GM23338 (cell line): ENCODE data around the gene ETNK1.

Experiments
- CREB1 ChIP-seq: fragments of 250-450 bp; sonication (Bioruptor Pico); IDR thresholded peaks from 2 replicates; pipeline ENCODE4 v1.5.0; 2020; ENCODE audit warnings: low read depth, mild to moderate bottlenecking, moderate library complexity
- EZH2 ChIP-seq: fragments of 200-600 bp; sonication (generic); IDR thresholded peaks from one replicate; pipeline ENCODE4 v1.8.0; 2017; ENCODE audit warnings: antibody characterized with exemption, mild to moderate bottlenecking, low read depth; ENCODE audit not compliant: unreplicated experiment
- EZH2phosphoT487 ChIP-seq: fragments of 200-600 bp; sonication (generic); IDR thresholded peaks from one replicate; pipeline ENCODE4 v1.8.1; 2018; ENCODE audit warnings: antibody characterized with exemption; ENCODE audit not compliant: unreplicated experiment
- JUNB ChIP-seq: IDR thresholded peaks from one replicate; pipeline ENCODE4 v1.6.1; 2016; ENCODE audit warnings: antibody characterized with exemption; ENCODE audit not compliant: unreplicated experiment
- NANOG ChIP-seq: IDR thresholded peaks from 2 replicates; pipeline ENCODE4 v1.6.1; 2016; ENCODE audit warnings: antibody characterized with exemption, borderline replicate concordance
- POLR2AphosphoS5 ChIP-seq: IDR thresholded peaks from 2 replicates; pipeline ENCODE4 v1.6.1; 2016; ENCODE audit warnings: antibody characterized with exemption, low read depth
- ZNF331 ChIP-seq: fragments of 250-450 bp; sonication (Bioruptor Pico); IDR thresholded peaks from 2 replicates; pipeline ENCODE4 v1.5.0; 2020; ENCODE audit warnings: low read depth, mild to moderate bottlenecking, moderate library complexity
- TF ChIP-seq, protein P1 (sequence below), 2 experiments: fragments of 200-600 bp in 1 of 2; sonication (generic) in 1 of 2; conservative IDR thresholded peaks; 2 replicates each; pipeline versions ENCODE4 v1.5.1 to v1.6.1; 2016 to 2017; ENCODE audit warnings: antibody characterized with exemption in 2 of 2, low read depth in 2 of 2, mild to moderate bottlenecking in 2 of 2, moderate library complexity in 1 of 2
- TF ChIP-seq, protein P2 (sequence below): IDR thresholded peaks from one replicate; pipeline ENCODE4 v1.6.1; 2018; ENCODE audit warnings: antibody characterized with exemption; ENCODE audit not compliant: unreplicated experiment

DNA sequence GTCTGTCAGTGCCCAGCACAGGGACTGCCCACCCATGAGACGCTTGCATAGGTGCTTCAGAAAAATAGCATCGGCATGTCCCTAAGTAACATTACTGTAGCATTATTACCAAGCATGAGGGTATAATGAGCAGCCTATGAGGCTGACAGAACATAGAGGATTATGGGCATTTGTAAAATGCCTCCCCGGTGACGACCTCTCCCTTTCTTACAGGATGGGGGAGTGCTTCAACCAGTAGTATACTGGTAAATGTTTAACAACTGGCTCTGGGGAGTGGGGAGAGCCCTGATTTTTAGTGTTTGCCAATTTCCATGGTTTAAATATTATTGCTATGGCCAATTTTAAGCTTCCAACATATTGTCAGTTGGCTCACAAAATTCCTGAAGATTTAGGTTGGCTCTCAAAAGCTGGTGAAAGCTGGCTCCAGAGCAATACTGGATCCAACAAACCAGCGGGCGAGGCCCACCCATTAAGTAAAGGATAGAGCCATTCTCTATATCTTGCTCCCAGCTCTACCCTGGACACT is 104.5 kb downstream of the ETNK1 start:
- TF ChIP-seq, protein P1, sequence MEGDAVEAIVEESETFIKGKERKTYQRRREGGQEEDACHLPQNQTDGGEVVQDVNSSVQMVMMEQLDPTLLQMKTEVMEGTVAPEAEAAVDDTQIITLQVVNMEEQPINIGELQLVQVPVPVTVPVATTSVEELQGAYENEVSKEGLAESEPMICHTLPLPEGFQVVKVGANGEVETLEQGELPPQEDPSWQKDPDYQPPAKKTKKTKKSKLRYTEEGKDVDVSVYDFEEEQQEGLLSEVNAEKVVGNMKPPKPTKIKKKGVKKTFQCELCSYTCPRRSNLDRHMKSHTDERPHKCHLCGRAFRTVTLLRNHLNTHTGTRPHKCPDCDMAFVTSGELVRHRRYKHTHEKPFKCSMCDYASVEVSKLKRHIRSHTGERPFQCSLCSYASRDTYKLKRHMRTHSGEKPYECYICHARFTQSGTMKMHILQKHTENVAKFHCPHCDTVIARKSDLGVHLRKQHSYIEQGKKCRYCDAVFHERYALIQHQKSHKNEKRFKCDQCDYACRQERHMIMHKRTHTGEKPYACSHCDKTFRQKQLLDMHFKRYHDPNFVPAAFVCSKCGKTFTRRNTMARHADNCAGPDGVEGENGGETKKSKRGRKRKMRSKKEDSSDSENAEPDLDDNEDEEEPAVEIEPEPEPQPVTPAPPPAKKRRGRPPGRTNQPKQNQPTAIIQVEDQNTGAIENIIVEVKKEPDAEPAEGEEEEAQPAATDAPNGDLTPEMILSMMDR (conservative IDR thresholded peaks at IDR 0.05; ENCODE audit: low read depth in 2 of 2): no peak
- TF ChIP-seq, protein P2, sequence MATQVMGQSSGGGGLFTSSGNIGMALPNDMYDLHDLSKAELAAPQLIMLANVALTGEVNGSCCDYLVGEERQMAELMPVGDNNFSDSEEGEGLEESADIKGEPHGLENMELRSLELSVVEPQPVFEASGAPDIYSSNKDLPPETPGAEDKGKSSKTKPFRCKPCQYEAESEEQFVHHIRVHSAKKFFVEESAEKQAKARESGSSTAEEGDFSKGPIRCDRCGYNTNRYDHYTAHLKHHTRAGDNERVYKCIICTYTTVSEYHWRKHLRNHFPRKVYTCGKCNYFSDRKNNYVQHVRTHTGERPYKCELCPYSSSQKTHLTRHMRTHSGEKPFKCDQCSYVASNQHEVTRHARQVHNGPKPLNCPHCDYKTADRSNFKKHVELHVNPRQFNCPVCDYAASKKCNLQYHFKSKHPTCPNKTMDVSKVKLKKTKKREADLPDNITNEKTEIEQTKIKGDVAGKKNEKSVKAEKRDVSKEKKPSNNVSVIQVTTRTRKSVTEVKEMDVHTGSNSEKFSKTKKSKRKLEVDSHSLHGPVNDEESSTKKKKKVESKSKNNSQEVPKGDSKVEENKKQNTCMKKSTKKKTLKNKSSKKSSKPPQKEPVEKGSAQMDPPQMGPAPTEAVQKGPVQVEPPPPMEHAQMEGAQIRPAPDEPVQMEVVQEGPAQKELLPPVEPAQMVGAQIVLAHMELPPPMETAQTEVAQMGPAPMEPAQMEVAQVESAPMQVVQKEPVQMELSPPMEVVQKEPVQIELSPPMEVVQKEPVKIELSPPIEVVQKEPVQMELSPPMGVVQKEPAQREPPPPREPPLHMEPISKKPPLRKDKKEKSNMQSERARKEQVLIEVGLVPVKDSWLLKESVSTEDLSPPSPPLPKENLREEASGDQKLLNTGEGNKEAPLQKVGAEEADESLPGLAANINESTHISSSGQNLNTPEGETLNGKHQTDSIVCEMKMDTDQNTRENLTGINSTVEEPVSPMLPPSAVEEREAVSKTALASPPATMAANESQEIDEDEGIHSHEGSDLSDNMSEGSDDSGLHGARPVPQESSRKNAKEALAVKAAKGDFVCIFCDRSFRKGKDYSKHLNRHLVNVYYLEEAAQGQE: no peak
- TF ChIP-seq NANOG (no peak), JUNB (no peak), EZH2phosphoT487 (no peak), EZH2 (no peak), ZNF331 (CRISPR knock-in tag) (no peak), POLR2AphosphoS5 (no peak), CREB1 (no peak)
